Activated B cell treated with CpG ODN at 0.5 μM for 24 hours (primary cell): ENCODE results near the gene MYO5A. TPM values are rescaled to one million over a fixed set of nuclear protein-coding genes. Genes with fewer than 3 reads are reported as not detected.
"Not testable (repeated sequence)": the region's sequence is repeated elsewhere in the genome, so short reads cannot be mapped to it uniquely, and the experiment has no call there.

Source experiments
- ATAC-seq: fragments of 200-7000 bp; cut with Tn5 transposase; one replicate; pipeline ENCODE4 v1.10.0; 2021; ENCODE audit warnings: low read depth, mild to moderate bottlenecking, moderate library complexity
- CTCF ChIA-PET: fragments of 350-600 bp; sonication (Branson Sonifier 250); formaldehyde crosslinking; loops from one replicate; lab custom pipeline; 2021; ENCODE audit warnings: antibody characterized with exemption; lab: Charles Lee
- POLR2A ChIA-PET: fragments of 350-600 bp; sonication (Branson Sonifier 250); formaldehyde crosslinking; loops from one replicate; lab custom pipeline; 2021; ENCODE audit warnings: antibody characterized with exemption; lab: Charles Lee
- DNase-seq: peaks from one replicate; pipeline ENCODE4 v3.0.0; 2022
- H3K27ac Mint-ChIP-seq: one replicate; pipeline ENCODE4 v1.8.0; 2020; ENCODE audit warnings: mixed read lengths
- H3K27me3 Mint-ChIP-seq: one replicate; pipeline ENCODE4 v1.8.0; 2021; ENCODE audit warnings: mixed read lengths
- H3K36me3 Mint-ChIP-seq: one replicate; pipeline ENCODE4 v1.8.0; 2021; ENCODE audit warnings: low read depth, mixed read lengths
- H3K4me1 Mint-ChIP-seq: one replicate; pipeline ENCODE4 v1.8.0; 2021; ENCODE audit warnings: mixed read lengths
- H3K4me3 Mint-ChIP-seq: one replicate; pipeline ENCODE4 v1.8.0; 2020; ENCODE audit warnings: mild to moderate bottlenecking, mixed read lengths
- H3K9me3 Mint-ChIP-seq: one replicate; pipeline ENCODE4 v1.8.0; 2020; ENCODE audit warnings: mixed read lengths
- CTCF ChIP-seq: fragments of 200-600 bp; IDR thresholded peaks from one replicate; pipeline ENCODE4 v1.8.0; 2022; ENCODE audit warnings: antibody characterized with exemption, mild to moderate bottlenecking
- intact Hi-C: fragments of 100-400 bp; cut with micrococcal nuclease; formaldehyde crosslinking; loops from one replicate; pipeline ENCODE4 v1.15.1; 2024
- total RNA-seq: library from RNA; stranded (reverse); gene quantifications from 2 replicates; pipeline ENCODE4 v1.2.3, GENCODE V29; 2022

Gene MYO5A
- 41.7 and 49.1 TPM in 2 replicates for total RNA-seq

GRCh38 chr15:52528564-52529340 lies at the start of gene MYO5A:
Gene MYO5A (minus strand): TSS chr15:52528880. CDS start chr15:52528806, 74 bp downstream.
- TF ChIP-seq CTCF: no peak
- peak; percentile 81 for DNase-seq
- Mint-ChIP-seq H3K27ac (peak within 1 kb of the TSS; percentile 89), H3K4me1 (peaks cover 23% of the 10 kb centered on the region), H3K9me3 (no peaks in the 10 kb centered on the region), H3K27me3 (no peaks in the 10 kb centered on the region), H3K36me3 (peaks cover 2% of the 10 kb centered on the region), H3K4me3 (peak within 1 kb of the TSS; percentile 93)
- POLR2A ChIA-PET: interaction anchor here (0.6 to 2.4 kb wide), 13 partner anchors 21 to 349 kb away, joined by 3 to 12 read pairs (median 6); partner anchors contain the start of gene ARPP19
- CTCF ChIA-PET: interaction anchor here (0.5 to 2.4 kb wide), 7 partner anchors 44 to 276 kb away, joined by 3 to 16 read pairs (median 4); no protein-coding TSS in a partner anchor
- intact Hi-C loops: loop anchor here (1.0 to 2.0 kb wide), 12 partner anchors 9 to 272 kb away; partner anchors contain the start of genes ARPP19 and ATOSA
- ATAC-seq: peak; percentile 83

- no peak for ATAC-seq
- TF ChIP-seq CTCF: no peak
- no peak for DNase-seq
- peaks cover 7% of the 10 kb centered on the region for H3K9me3 Mint-ChIP-seq
- intact Hi-C loops: no loop called here
- no peaks in the 10 kb centered on the region for H3K27me3 Mint-ChIP-seq
- H3K4me3 Mint-ChIP-seq: no peak overlapping the region
- ChIA-PET POLR2A (no interaction called here), CTCF (no interaction called here)
- no peak overlapping the region for H3K27ac Mint-ChIP-seq
- no peaks in the 10 kb centered on the region for H3K4me1 Mint-ChIP-seq
- H3K36me3 Mint-ChIP-seq: peaks cover 15% of the 10 kb centered on the region
Observed at GRCh38 chr15:52576692-52577091, 48.0 kb upstream of the MYO5A start.

GRCh38 chr15:52575573-52575972 lies 46.9 kb upstream of the MYO5A start:
- H3K36me3 Mint-ChIP-seq: peaks cover 11% of the 10 kb centered on the region
- POLR2A ChIA-PET: interaction anchor here (0.6 kb wide), 1 partner anchor 54 kb away, joined by 6 read pairs; no protein-coding TSS in a partner anchor
- H3K4me3 Mint-ChIP-seq, CTCF ChIA-PET, H3K27ac Mint-ChIP-seq, H3K4me1 Mint-ChIP-seq, intact Hi-C loops, ATAC-seq, H3K27me3 Mint-ChIP-seq, H3K9me3 Mint-ChIP-seq, DNase-seq: not testable (repeated sequence)

GRCh38 chr15:52575072-52575471 lies 46.4 kb upstream of the MYO5A start:
- intact Hi-C loops: no loop called here
- Mint-ChIP-seq H3K27ac (no peak overlapping the region), H3K4me3 (no peak overlapping the region), H3K36me3 (peaks cover 9% of the 10 kb centered on the region), H3K9me3 (peaks cover 7% of the 10 kb centered on the region), H3K4me1 (no peaks in the 10 kb centered on the region), H3K27me3 (no peaks in the 10 kb centered on the region)
- no peak for DNase-seq
- ATAC-seq: no peak
- ChIA-PET POLR2A (interaction anchor here (0.6 to 0.7 kb wide), 3 partner anchors 31 to 415 kb away, joined by 3 to 5 read pairs (median 4); no protein-coding TSS in a partner anchor), CTCF (no interaction called here)
- no peak for TF ChIP-seq CTCF

- CTCF ChIA-PET, H3K36me3 Mint-ChIP-seq, H3K27me3 Mint-ChIP-seq, H3K4me3 Mint-ChIP-seq, ATAC-seq, H3K9me3 Mint-ChIP-seq, H3K27ac Mint-ChIP-seq, H3K4me1 Mint-ChIP-seq, intact Hi-C loops, DNase-seq: not testable (repeated sequence)
- POLR2A ChIA-PET: interaction anchor here (0.6 to 0.7 kb wide), 3 partner anchors 31 to 414 kb away, joined by 3 to 5 read pairs (median 4); no protein-coding TSS in a partner anchor
Observed at GRCh38 chr15:52574623-52575022, 45.9 kb upstream of the MYO5A start.
